Mesenchymal stem cell (in vitro differentiated cells and primary cell): ENCODE measurements around the gene URB2.

ENCODE experiments used
- DNase-seq: peaks from one replicate; pipeline ENCODE4 v3.0.0-alpha.2; 2013
- H2AFZ ChIP-seq: one replicate; pipeline ENCODE4 v1.6.1; 2013; ENCODE audit warnings: low read depth, mild to moderate bottlenecking, control low read depth, inconsistent platforms, low read length, moderate library complexity
- H2AK5ac ChIP-seq: 2 replicates; pipeline ENCODE4 v1.6.1; 2013; ENCODE audit warnings: low read length, moderate library complexity, mild to moderate bottlenecking, inconsistent platforms; ENCODE audit not compliant: severe bottlenecking
- H2BK120ac ChIP-seq: one replicate; pipeline ENCODE4 v1.6.1; 2013; ENCODE audit warnings: low read depth, mild to moderate bottlenecking, inconsistent platforms, low read length, moderate library complexity
- H2BK12ac ChIP-seq, 2 experiments: one replicate each; pipeline ENCODE4 v1.6.1; 2013; ENCODE audit warnings: inconsistent platforms in 2 of 2, low read length in 2 of 2, mild to moderate bottlenecking in 2 of 2, moderate library complexity in 2 of 2, control low read depth in 1 of 2
- H2BK15ac ChIP-seq: one replicate; pipeline ENCODE4 v1.6.1; 2013; ENCODE audit warnings: mild to moderate bottlenecking, low read depth, inconsistent platforms; ENCODE audit not compliant: poor library complexity, severe bottlenecking
- H2BK5ac ChIP-seq: 2 replicates; pipeline ENCODE4 v1.6.1; 2013; ENCODE audit warnings: low read depth, mild to moderate bottlenecking, low read length, control low read depth, inconsistent platforms; ENCODE audit not compliant: poor library complexity, severe bottlenecking
- H3K14ac ChIP-seq, 2 experiments: one replicate each; pipeline ENCODE4 v1.6.1; 2013; ENCODE audit warnings: inconsistent platforms in 2 of 2, low read length in 2 of 2, control low read depth in 1 of 2, mild to moderate bottlenecking in 1 of 2, moderate library complexity in 1 of 2
- H3K18ac ChIP-seq, 2 experiments: one replicate each; pipeline ENCODE4 v1.6.1; 2013; ENCODE audit warnings: inconsistent platforms in 2 of 2, low read length in 2 of 2, control low read depth in 1 of 2, low read depth in 1 of 2, mild to moderate bottlenecking in 1 of 2
- H3K23ac ChIP-seq, 2 experiments: one replicate each; pipeline ENCODE4 v1.6.1; 2013; ENCODE audit warnings: inconsistent platforms in 2 of 2, low read length in 2 of 2, mild to moderate bottlenecking in 2 of 2, moderate library complexity in 2 of 2, control low read depth in 1 of 2
- H3K27ac ChIP-seq: 2 replicates; pipeline ENCODE4 v1.5.1; 2013; ENCODE audit warnings: mild to moderate bottlenecking, moderate library complexity, low read length, control low read depth, inconsistent platforms; ENCODE audit not compliant: poor library complexity, severe bottlenecking
- H3K27me3 ChIP-seq, 2 experiments: 2 replicates each; pipeline versions ENCODE4 v1.6.1 to v1.7.0; 2013; ENCODE audit warnings: low read length in 2 of 2, mild to moderate bottlenecking in 2 of 2, moderate library complexity in 2 of 2, control low read depth in 1 of 2, inconsistent platforms in 1 of 2; ENCODE audit not compliant: control insufficient read depth in 1 of 2, insufficient read depth in 1 of 2
- H3K36me3 ChIP-seq, 2 experiments: 2 replicates each; pipeline versions ENCODE4 v1.6.1 to v1.7.0; 2013; ENCODE audit warnings: low read length in 2 of 2, control low read depth in 1 of 2, inconsistent platforms in 1 of 2, low read depth in 1 of 2, mild to moderate bottlenecking in 1 of 2; ENCODE audit not compliant: insufficient read depth in 2 of 2, control insufficient read depth in 1 of 2
- H3K4ac ChIP-seq, 2 experiments: one replicate each; pipeline ENCODE4 v1.6.1; 2013; ENCODE audit warnings: inconsistent platforms in 2 of 2, low read length in 2 of 2, mild to moderate bottlenecking in 2 of 2, moderate library complexity in 2 of 2, control low read depth in 1 of 2, low read depth in 1 of 2
- H3K4me1 ChIP-seq: 2 replicates; pipeline ENCODE4 v1.6.1; 2013; ENCODE audit warnings: low read depth, low read length, control low read depth; ENCODE audit not compliant: control insufficient read depth, insufficient read depth
- H3K4me2 ChIP-seq: 2 replicates; pipeline ENCODE4 v1.6.1; 2013; ENCODE audit warnings: low read length, mild to moderate bottlenecking, inconsistent platforms; ENCODE audit not compliant: poor library complexity, severe bottlenecking
- H3K4me3 ChIP-seq, 2 experiments: 2 replicates each; pipeline versions ENCODE4 v1.5.1 to v1.7.0; 2013; ENCODE audit warnings: low read length in 2 of 2, mild to moderate bottlenecking in 2 of 2, control low read depth in 1 of 2, low read depth in 1 of 2; ENCODE audit not compliant: insufficient read depth in 1 of 2
- H3K79me1 ChIP-seq: replicated peaks from 2 replicates; pipeline ENCODE4 v1.6.1; 2013; ENCODE audit warnings: mild to moderate bottlenecking, control low read depth, low read length, inconsistent platforms; ENCODE audit not compliant: poor library complexity, severe bottlenecking
- H3K9ac ChIP-seq: 2 replicates; pipeline ENCODE4 v1.7.0; 2013; ENCODE audit warnings: mild to moderate bottlenecking, low read length, moderate library complexity
- H3K9me3 ChIP-seq: 2 replicates; pipeline ENCODE4 v1.7.0; 2013; ENCODE audit warnings: mild to moderate bottlenecking, low read length; ENCODE audit not compliant: control insufficient read depth
- H4K8ac ChIP-seq: one replicate; pipeline ENCODE4 v1.6.1; 2013; ENCODE audit warnings: inconsistent platforms, mild to moderate bottlenecking, low read length, moderate library complexity
- H4K91ac ChIP-seq: one replicate; pipeline ENCODE4 v1.6.1; 2013; ENCODE audit warnings: mild to moderate bottlenecking, low read length, inconsistent platforms
- WGBS: methylation state at CpG from one replicate; pipeline ENCODE4 v1.1.7; 2013; ENCODE audit warnings: mixed read lengths; 5-methylcytosine and 5-hydroxymethylcytosine counted together

Gene URB2

GRCh38 chr1:229581485-229581884 is 44.6 kb upstream of the URB2 start:
- no peak overlapping the region for H3K9ac ChIP-seq
- H3K4me3 ChIP-seq, result no peak overlapping the region
- H2AK5ac ChIP-seq, result no peak overlapping the region
- no peak overlapping the region for H3K14ac ChIP-seq
- no peak for DNase-seq
- H2BK5ac ChIP-seq, result no peak overlapping the region
- no peak overlapping the region for H4K91ac ChIP-seq
- no peak overlapping the region for H2BK120ac ChIP-seq
- no peaks in the 10 kb centered on the region for H3K79me1 ChIP-seq
- no peak overlapping the region for H3K27ac ChIP-seq
- H2BK12ac ChIP-seq, result no peak overlapping the region
- no peak overlapping the region for H2AFZ ChIP-seq
- H3K4ac ChIP-seq, result no peak overlapping the region
- H3K9me3 ChIP-seq, result no peaks in the 10 kb centered on the region
- no peak overlapping the region for H4K8ac ChIP-seq
- H3K18ac ChIP-seq, result no peak overlapping the region
- H3K36me3 ChIP-seq, result no peaks in the 10 kb centered on the region
- H3K4me2 ChIP-seq, result no peak overlapping the region
- no peak overlapping the region for H2BK15ac ChIP-seq
- no peaks in the 10 kb centered on the region for H3K4me1 ChIP-seq
- no peaks in the 10 kb centered on the region for H3K27me3 ChIP-seq
- no peak overlapping the region for H3K23ac ChIP-seq
- WGBS, result no CpG with 5 or more reads among the region's 3 CpGs

GRCh38 chr1:229582011-229582694 is 43.9 kb upstream of the URB2 start:
- no peaks in the 10 kb centered on the region for H3K4me1 ChIP-seq
- 78% methylated on average over 9 of the region's 11 CpGs for WGBS

GRCh38 chr1:229582715-229583114 is 43.3 kb upstream of the URB2 start:
- H3K27me3 ChIP-seq, result no peaks in the 10 kb centered on the region
- H2BK120ac ChIP-seq, result no peak overlapping the region
- no peak overlapping the region for H3K18ac ChIP-seq
- no peaks in the 10 kb centered on the region for H3K9me3 ChIP-seq
- no peak overlapping the region for H4K91ac ChIP-seq
- no peaks in the 10 kb centered on the region for H3K79me1 ChIP-seq
- no peak overlapping the region for H2AFZ ChIP-seq
- no peak overlapping the region for H3K14ac ChIP-seq
- peaks cover 0 to under 1% of the 10 kb centered on the region in 2 experiments for H3K36me3 ChIP-seq
- H3K23ac ChIP-seq, result no peak overlapping the region
- H2AK5ac ChIP-seq, result no peak overlapping the region
- no peak overlapping the region for H2BK5ac ChIP-seq
- no peak overlapping the region for H3K27ac ChIP-seq
- no peaks in the 10 kb centered on the region for H3K4me1 ChIP-seq
- no peak for DNase-seq
- H3K4ac ChIP-seq, result no peak overlapping the region
- no peak overlapping the region for H2BK12ac ChIP-seq
- no peak overlapping the region for H4K8ac ChIP-seq
- H2BK15ac ChIP-seq, result no peak overlapping the region
- no peak overlapping the region for H3K4me3 ChIP-seq
- H3K4me2 ChIP-seq, result no peak overlapping the region
- no peak overlapping the region for H3K9ac ChIP-seq
- WGBS, result 100% methylated on average over 4 of the region's 4 CpGs

More at GRCh38 chr1:229582011-229582694, 43.9 kb upstream of the URB2 start:
- Histone ChIP-seq H3K4me2 (no peak overlapping the region), H3K18ac (no peak overlapping the region), H2BK15ac (no peak overlapping the region), H3K9ac (no peak overlapping the region), H3K14ac (no peak overlapping the region), H2BK5ac (no peak overlapping the region), H3K36me3 (no peaks in the 10 kb centered on the region), H2BK12ac (no peak overlapping the region), H3K9me3 (no peaks in the 10 kb centered on the region), H3K27me3 (no peaks in the 10 kb centered on the region), H3K27ac (no peak overlapping the region), H2AFZ (no peak overlapping the region), H3K4me3 (no peak overlapping the region), H3K79me1 (no peaks in the 10 kb centered on the region), H3K23ac (no peak overlapping the region), H2AK5ac (no peak overlapping the region), H3K4ac (no peak overlapping the region), H4K91ac (no peak overlapping the region), H4K8ac (no peak overlapping the region), H2BK120ac (no peak overlapping the region)
- DNase-seq, result no peak

- Histone ChIP-seq H3K14ac (no peak overlapping the region), H3K9me3 (no peaks in the 10 kb centered on the region), H2AFZ (no peak overlapping the region), H3K79me1 (no peaks in the 10 kb centered on the region), H3K27ac (no peak overlapping the region), H2BK120ac (no peak overlapping the region), H3K9ac (no peak overlapping the region), H2BK15ac (no peak overlapping the region), H3K4me2 (no peak overlapping the region), H3K36me3 (peaks cover 0 to 4% of the 10 kb centered on the region in 2 experiments), H3K4ac (no peak overlapping the region), H3K27me3 (no peaks in the 10 kb centered on the region), H3K4me3 (no peak overlapping the region), H4K91ac (no peak overlapping the region), H3K23ac (peak overlapping the region in 1 of 2 experiments; percentile 11), H2AK5ac (no peak overlapping the region), H2BK12ac (no peak overlapping the region), H3K18ac (no peak overlapping the region), H3K4me1 (no peaks in the 10 kb centered on the region), H2BK5ac (no peak overlapping the region), H4K8ac (no peak overlapping the region)
- 88% methylated on average over 2 of the region's 2 CpGs for WGBS
- DNase-seq, result no peak
Measured at GRCh38 chr1:229585338-229585737, 40.7 kb upstream of the URB2 start.
